ENCODE measurements around the gene CNRIP1.

Gene CNRIP1

GRCh38 chr2:68263632-68264031 lies 56.1 kb downstream of the CNRIP1 start:
- no peak for TF ChIP-seq CTCF (IDR thresholded peaks at IDR 0.05; ENCODE audit: extremely low read depth, missing control alignments)
- no peak for DNase-seq (ENCODE audit: low spot score)

GRCh38 chr2:68258851-68259250 lies 60.9 kb downstream of the CNRIP1 start:
- no peak for TF ChIP-seq CTCF (IDR thresholded peaks at IDR 0.05; ENCODE audit: extremely low read depth, missing control alignments)
- DNase-seq (ENCODE audit: low spot score), result no peak

GRCh38 chr2:68256093-68256450 lies 63.7 kb downstream of the CNRIP1 start:
- TF ChIP-seq CTCF (IDR thresholded peaks at IDR 0.05; ENCODE audit: extremely low read depth, missing control alignments), result no peak
- DNase-seq (ENCODE audit: low spot score), result no peak

- DNase-seq (ENCODE audit: low spot score), result no peak
- TF ChIP-seq CTCF (IDR thresholded peaks at IDR 0.05; ENCODE audit: extremely low read depth, missing control alignments), result no peak
These were observed 66.3 kb downstream of the CNRIP1 start for GRCh38 chr2:68253219-68254068.

- TF ChIP-seq CTCF (IDR thresholded peaks at IDR 0.05; ENCODE audit: extremely low read depth, missing control alignments), result no peak
- DNase-seq (ENCODE audit: low spot score), result peak; percentile 96
These were observed 67.1 kb downstream of the CNRIP1 start, which contains the start of gene PPP3R1 for GRCh38 chr2:68252400-68253218. Gene PPP3R1, minus strand, starts transcription at chr2:68252532. Its CDS starts 405 bp downstream, at chr2:68252127.

- peak; percentile 57 for DNase-seq (ENCODE audit: low spot score)
- TF ChIP-seq CTCF (IDR thresholded peaks at IDR 0.05; ENCODE audit: extremely low read depth, missing control alignments), result no peak
These were observed 67.8 kb downstream of the CNRIP1 start for GRCh38 chr2:68251855-68252399.

All from GM20000 (cell line).